ENCODE data around the gene PPIL6.

- TF ChIP-seq POLR2A (IDR thresholded peaks at IDR 0.05; ENCODE audit: low read depth, low read length) (no peak), POLR2AphosphoS5 (IDR thresholded peaks at IDR 0.05; ENCODE audit: low read depth, low read length) (no peak), SPI1 (IDR thresholded peaks at IDR 0.05; ENCODE audit: low read depth, low read length) (no peak), TAF1 (IDR thresholded peaks at IDR 0.05; ENCODE audit: low read depth, low read length) (no peak), PAX5 (IDR thresholded peaks at IDR 0.05; ENCODE audit: insufficient read depth, low read length, severe bottlenecking) (no peak), POU2F2 (IDR thresholded peaks at IDR 0.05; ENCODE audit: low read depth, low read length) (no peak)
Measured at GRCh38 chr6:109389650-109390274, 50.7 kb downstream of the PPIL6 start.

All from GM12891 (cell line).